Astrocyte (in vitro differentiated cells and primary cell): Measurements from ENCODE around the gene RPN2.

Experiments
- EZH2 ChIP-seq: IDR thresholded peaks from 2 replicates; pipeline ENCODE4 v1.6.1; 2012; ENCODE audit warnings: mild to moderate bottlenecking, low read length, inconsistent platforms; ENCODE audit not compliant: insufficient read depth
- TF ChIP-seq, protein P1 (sequence below): IDR thresholded peaks from 2 replicates; pipeline ENCODE4 v1.5.1; 2011; ENCODE audit warnings: low read depth, mild to moderate bottlenecking, inconsistent platforms, low read length, moderate library complexity; ENCODE audit not compliant: insufficient read depth

DNA sequence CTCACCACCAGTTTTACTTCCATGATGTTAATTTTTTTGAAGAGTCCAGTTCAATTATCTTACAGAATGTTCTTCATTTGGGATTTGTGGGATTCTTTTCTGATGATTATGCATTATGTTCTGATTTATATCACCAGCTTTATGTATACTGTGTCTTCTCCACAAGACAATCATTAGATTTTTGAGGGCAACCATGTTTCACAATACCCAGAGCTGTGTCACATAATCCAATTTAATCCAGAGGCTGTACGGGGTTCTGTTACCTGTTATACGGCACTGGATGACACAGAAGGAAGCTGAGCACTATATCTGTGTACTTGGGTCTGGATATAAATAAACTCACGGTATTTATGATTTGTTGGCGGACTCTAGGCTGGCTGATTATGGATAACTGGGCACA lies 41.6 kb upstream of the RPN2 start:
- TF ChIP-seq, protein P1, sequence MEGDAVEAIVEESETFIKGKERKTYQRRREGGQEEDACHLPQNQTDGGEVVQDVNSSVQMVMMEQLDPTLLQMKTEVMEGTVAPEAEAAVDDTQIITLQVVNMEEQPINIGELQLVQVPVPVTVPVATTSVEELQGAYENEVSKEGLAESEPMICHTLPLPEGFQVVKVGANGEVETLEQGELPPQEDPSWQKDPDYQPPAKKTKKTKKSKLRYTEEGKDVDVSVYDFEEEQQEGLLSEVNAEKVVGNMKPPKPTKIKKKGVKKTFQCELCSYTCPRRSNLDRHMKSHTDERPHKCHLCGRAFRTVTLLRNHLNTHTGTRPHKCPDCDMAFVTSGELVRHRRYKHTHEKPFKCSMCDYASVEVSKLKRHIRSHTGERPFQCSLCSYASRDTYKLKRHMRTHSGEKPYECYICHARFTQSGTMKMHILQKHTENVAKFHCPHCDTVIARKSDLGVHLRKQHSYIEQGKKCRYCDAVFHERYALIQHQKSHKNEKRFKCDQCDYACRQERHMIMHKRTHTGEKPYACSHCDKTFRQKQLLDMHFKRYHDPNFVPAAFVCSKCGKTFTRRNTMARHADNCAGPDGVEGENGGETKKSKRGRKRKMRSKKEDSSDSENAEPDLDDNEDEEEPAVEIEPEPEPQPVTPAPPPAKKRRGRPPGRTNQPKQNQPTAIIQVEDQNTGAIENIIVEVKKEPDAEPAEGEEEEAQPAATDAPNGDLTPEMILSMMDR = no peak
- TF ChIP-seq EZH2 = no peak
